Duodenal mucosa (tissue), 2 donors: ENCODE results near the gene PATJ.

Experiments
- H3K27ac ChIP-seq: one replicate; pipeline ENCODE4 v1.7.0; 2013; ENCODE audit warnings: low read depth, low read length
- H3K27me3 ChIP-seq, 2 donors: one replicate each; pipeline ENCODE4 v1.7.0; 2013; ENCODE audit warnings: low read length in 2 of 2, control low read depth in 1 of 2; ENCODE audit not compliant: insufficient read depth in 2 of 2, control insufficient read depth in 1 of 2
- H3K36me3 ChIP-seq, 2 donors: one replicate each; pipeline ENCODE4 v1.7.0; 2013; ENCODE audit warnings: low read length in 2 of 2, control low read depth in 1 of 2; ENCODE audit not compliant: insufficient read depth in 2 of 2, control insufficient read depth in 1 of 2
- H3K4me1 ChIP-seq, 2 donors: one replicate each; pipeline ENCODE4 v1.7.0; 2013; ENCODE audit warnings: low read length in 2 of 2, control low read depth in 1 of 2; ENCODE audit not compliant: insufficient read depth in 2 of 2, control insufficient read depth in 1 of 2
- H3K4me3 ChIP-seq, 2 donors: one replicate each; pipeline ENCODE4 v1.7.0; 2013; ENCODE audit warnings: low read length in 2 of 2, low read depth in 1 of 2
- H3K9ac ChIP-seq, 2 donors: one replicate each; pipeline ENCODE4 v1.7.0; 2013; ENCODE audit warnings: low read length in 2 of 2, low read depth in 1 of 2
- H3K9me3 ChIP-seq, 2 donors: one replicate each; pipeline ENCODE4 v1.7.0; 2013; ENCODE audit warnings: low read length in 2 of 2, control low read depth in 1 of 2; ENCODE audit not compliant: control insufficient read depth in 1 of 2

PATJ gene

DNA sequence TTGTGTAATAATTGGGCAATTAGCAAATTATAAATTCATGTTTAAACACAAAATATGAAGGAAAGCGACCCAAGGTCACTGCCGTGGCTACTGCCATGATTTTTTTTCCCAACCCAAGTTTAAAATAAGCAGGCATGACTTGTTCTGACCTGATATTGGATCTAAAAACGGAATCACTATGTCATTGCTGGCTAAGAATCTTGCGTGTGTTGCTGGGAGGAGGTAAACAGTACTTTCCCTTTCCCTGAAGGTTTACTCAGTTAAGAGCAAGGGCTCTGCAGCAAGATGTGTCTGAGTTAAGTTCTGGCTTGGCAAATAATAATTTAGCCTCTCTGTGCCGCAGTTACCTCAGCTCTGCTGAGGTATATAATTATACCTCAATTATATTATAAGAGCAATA, 326.7 kb downstream of the PATJ start:
- no peak overlapping the region for H3K9ac ChIP-seq
- H3K27ac ChIP-seq: no peak overlapping the region
- H3K27me3 ChIP-seq: no peaks in the 10 kb centered on the region
- H3K36me3 ChIP-seq: peaks cover 0 to 4% of the 10 kb centered on the region in 2 donors
- H3K4me1 ChIP-seq: no peaks in the 10 kb centered on the region
- peaks cover 3 to 4% of the 10 kb centered on the region in 2 donors for H3K9me3 ChIP-seq
- no peak overlapping the region for H3K4me3 ChIP-seq

DNA sequence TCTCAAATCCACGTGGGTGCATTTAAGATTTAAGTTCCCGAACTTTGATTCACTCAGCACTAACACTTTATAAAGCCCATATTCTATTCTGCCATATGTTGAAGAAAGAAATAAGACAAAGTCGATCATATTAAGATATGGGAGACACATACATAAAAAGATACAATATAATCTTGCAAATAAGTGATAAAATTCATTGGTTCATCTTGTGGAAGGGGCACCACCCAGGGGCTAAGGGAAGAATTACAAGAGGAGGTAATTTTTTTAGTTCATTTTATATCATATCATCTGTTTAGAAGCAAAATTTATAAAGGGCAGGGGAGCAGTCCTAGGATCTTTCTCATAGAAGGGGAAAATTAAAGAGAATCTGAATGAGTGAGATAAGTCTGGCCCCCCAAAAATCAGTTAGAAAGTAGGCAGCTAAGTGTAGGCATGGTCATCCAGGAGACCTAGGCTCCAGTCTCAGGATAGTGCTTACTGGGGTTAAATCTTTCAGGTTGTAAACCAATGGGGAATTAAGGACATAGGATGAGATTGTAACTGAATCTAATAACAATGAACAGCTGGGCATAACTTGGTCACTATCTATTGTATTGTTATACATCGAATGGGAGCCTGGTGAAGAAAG, 328.2 kb downstream of the PATJ start:
- peaks cover 0 to 4% of the 10 kb centered on the region in 2 donors for H3K36me3 ChIP-seq
- no peak overlapping the region for H3K9ac ChIP-seq

GRCh38 chr1:62071695-62072094, 329.4 kb downstream of the PATJ start:
- no peak overlapping the region for H3K27ac ChIP-seq
- peaks cover 0 to 4% of the 10 kb centered on the region in 2 donors for H3K36me3 ChIP-seq
- H3K4me1 ChIP-seq: no peaks in the 10 kb centered on the region
- no peak overlapping the region for H3K4me3 ChIP-seq
- H3K9me3 ChIP-seq: no peaks in the 10 kb centered on the region
- H3K27me3 ChIP-seq: no peaks in the 10 kb centered on the region
- no peak overlapping the region for H3K9ac ChIP-seq

More for the DNA sequence above, 328.2 kb downstream of the PATJ start:
- H3K4me1 ChIP-seq: no peaks in the 10 kb centered on the region
- no peak overlapping the region for H3K27ac ChIP-seq
- peaks cover 3 to 4% of the 10 kb centered on the region in 2 donors for H3K9me3 ChIP-seq
- no peaks in the 10 kb centered on the region for H3K27me3 ChIP-seq
- no peak overlapping the region for H3K4me3 ChIP-seq

DNA sequence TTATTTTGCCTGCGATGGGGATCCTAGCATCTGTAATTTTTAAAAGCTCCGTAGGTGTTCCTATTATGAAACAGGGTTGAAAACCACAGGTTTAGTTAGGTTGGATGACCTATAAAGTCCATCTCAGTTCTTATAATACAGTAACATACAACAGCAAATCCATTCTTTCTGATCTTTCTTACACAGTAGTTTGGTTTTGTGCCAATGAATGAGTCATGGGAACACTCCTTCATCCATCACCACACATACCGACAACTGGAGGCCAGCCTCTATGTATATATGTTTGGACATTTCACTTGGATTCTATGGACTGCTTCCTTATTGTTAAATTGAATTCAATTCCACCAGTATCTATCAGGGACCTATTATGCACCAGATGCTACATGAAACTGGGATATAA, 334.0 kb downstream of the PATJ start:
- Histone ChIP-seq H3K9me3 (no peaks in the 10 kb centered on the region), H3K9ac (no peak overlapping the region), H3K4me3 (no peak overlapping the region)

GRCh38 chr1:62077821-62078220, 335.5 kb downstream of the PATJ start:
- no peak overlapping the region for H3K27ac ChIP-seq
- H3K4me3 ChIP-seq: no peak overlapping the region
- H3K4me1 ChIP-seq: no peaks in the 10 kb centered on the region
- H3K9me3 ChIP-seq: no peaks in the 10 kb centered on the region
- H3K27me3 ChIP-seq: no peaks in the 10 kb centered on the region
- H3K9ac ChIP-seq: no peak overlapping the region
- H3K36me3 ChIP-seq: no peaks in the 10 kb centered on the region

More for the DNA sequence above, 334.0 kb downstream of the PATJ start:
- no peaks in the 10 kb centered on the region for H3K4me1 ChIP-seq
- no peaks in the 10 kb centered on the region for H3K27me3 ChIP-seq
- no peaks in the 10 kb centered on the region for H3K36me3 ChIP-seq
- no peak overlapping the region for H3K27ac ChIP-seq

- Histone ChIP-seq H3K27me3 (no peaks in the 10 kb centered on the region), H3K27ac (no peak overlapping the region)
These were observed 340.4 kb downstream of the PATJ start for GRCh38 chr1:62082456-62083363.

GRCh38 chr1:62084310-62084890, 342.1 kb downstream of the PATJ start:
- Histone ChIP-seq H3K27ac (no peak overlapping the region), H3K9me3 (no peaks in the 10 kb centered on the region), H3K4me3 (no peak overlapping the region), H3K4me1 (no peaks in the 10 kb centered on the region), H3K36me3 (peaks cover 0 to 18% of the 10 kb centered on the region in 2 donors), H3K27me3 (no peaks in the 10 kb centered on the region), H3K9ac (no peak overlapping the region)

More at GRCh38 chr1:62082456-62083363, 340.4 kb downstream of the PATJ start:
- Histone ChIP-seq H3K4me1 (no peaks in the 10 kb centered on the region), H3K36me3 (peaks cover 0 to 13% of the 10 kb centered on the region in 2 donors), H3K4me3 (no peak overlapping the region), H3K9ac (no peak overlapping the region), H3K9me3 (no peaks in the 10 kb centered on the region)

GRCh38 chr1:62088439-62088838, 346.2 kb downstream of the PATJ start:
- no peak overlapping the region for H3K9ac ChIP-seq
- H3K36me3 ChIP-seq: peaks cover 0 to 20% of the 10 kb centered on the region in 2 donors
- H3K27me3 ChIP-seq: no peaks in the 10 kb centered on the region

DNA sequence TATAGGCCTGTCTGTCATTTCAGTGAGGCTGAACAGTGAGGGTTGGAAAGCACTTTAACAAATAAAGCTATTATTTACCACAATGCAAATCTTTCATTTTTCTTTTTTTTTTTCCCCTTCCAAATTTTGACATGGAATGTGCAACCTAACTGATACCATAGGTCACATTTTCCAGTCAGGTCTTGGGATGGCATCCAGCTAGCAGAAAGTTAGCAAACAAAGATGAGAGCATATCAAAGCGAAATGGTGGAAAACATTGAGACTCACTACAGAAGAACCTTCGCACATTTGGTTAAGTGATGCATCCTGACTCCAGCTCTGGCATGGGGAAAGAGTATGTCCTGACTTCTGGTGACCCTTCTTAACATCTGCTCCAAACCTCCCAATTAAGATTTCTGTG, 347.3 kb downstream of the PATJ start:
- Histone ChIP-seq H3K4me3 (no peak overlapping the region), H3K36me3 (peaks cover 0 to 18% of the 10 kb centered on the region in 2 donors), H3K9me3 (no peaks in the 10 kb centered on the region), H3K9ac (no peak overlapping the region), H3K4me1 (no peaks in the 10 kb centered on the region), H3K27me3 (no peaks in the 10 kb centered on the region), H3K27ac (no peak overlapping the region)

More at GRCh38 chr1:62088439-62088838, 346.2 kb downstream of the PATJ start:
- Histone ChIP-seq H3K4me3 (no peak overlapping the region), H3K9me3 (no peaks in the 10 kb centered on the region), H3K27ac (no peak overlapping the region), H3K4me1 (no peaks in the 10 kb centered on the region)

- Histone ChIP-seq H3K4me3 (no peak overlapping the region), H3K27me3 (no peaks in the 10 kb centered on the region), H3K9ac (no peak overlapping the region), H3K27ac (no peak overlapping the region), H3K9me3 (no peaks in the 10 kb centered on the region), H3K36me3 (peaks cover 0 to 14% of the 10 kb centered on the region in 2 donors), H3K4me1 (no peaks in the 10 kb centered on the region)
These were observed 347.7 kb downstream of the PATJ start for GRCh38 chr1:62090016-62090415.
